K562 (cell line): ENCODE results near the gene CLDN14.

ENCODE experiments used
- CTCF ChIP-seq, 3 experiments: IDR thresholded peaks in 2 of 3; conservative IDR thresholded peaks in 1 of 3; 2 replicates each; pipeline ENCODE4 v1.5.1; 2011 to 2012; ENCODE audit warnings: low read length in 3 of 3, mild to moderate bottlenecking in 3 of 3, control low read depth in 2 of 3, improper control_type of control experiment in 1 of 3, inconsistent platforms in 1 of 3, low read depth in 1 of 3, mixed read lengths in 1 of 3, moderate library complexity in 1 of 3; ENCODE audit not compliant: insufficient read depth in 2 of 3
- DPF2 ChIP-seq: fragments of 450-650 bp; IDR thresholded peaks from 2 replicates; pipeline ENCODE4 v1.6.1; 2016
- FUS ChIP-seq: fragments of 200-400 bp; formaldehyde crosslinking; optimal IDR thresholded peaks from 2 replicates; pipeline ENCODE3; 2017; ENCODE audit warnings: low read depth, low read length
- LCOR ChIP-seq: sonication (generic); formaldehyde crosslinking; IDR thresholded peaks from 2 replicates; pipeline ENCODE4 v1.8.0; 2022; ENCODE audit warnings: mild to moderate bottlenecking, missing genetic modification reagents
- NFYB ChIP-seq: IDR thresholded peaks from 2 replicates; pipeline ENCODE4 v1.6.1; 2011; ENCODE audit warnings: mild to moderate bottlenecking, moderate library complexity; ENCODE audit not compliant: insufficient read length; ENCODE audit errors: extremely low read depth
- POLR2A ChIP-seq: fragments of 450-650 bp; conservative IDR thresholded peaks from 2 replicates; pipeline ENCODE4 v1.6.1; 2016
- SOX6 ChIP-seq: fragments of 450-650 bp; IDR thresholded peaks from 2 replicates; pipeline ENCODE4 v1.6.1; 2014; ENCODE audit warnings: mild to moderate bottlenecking
- TF ChIP-seq, protein P1 (sequence below): fragments of 250-450 bp; sonication (Bioruptor Pico); IDR thresholded peaks from 2 replicates; pipeline ENCODE4 v1.6.1; 2021; ENCODE audit warnings: mild to moderate bottlenecking

DNA sequence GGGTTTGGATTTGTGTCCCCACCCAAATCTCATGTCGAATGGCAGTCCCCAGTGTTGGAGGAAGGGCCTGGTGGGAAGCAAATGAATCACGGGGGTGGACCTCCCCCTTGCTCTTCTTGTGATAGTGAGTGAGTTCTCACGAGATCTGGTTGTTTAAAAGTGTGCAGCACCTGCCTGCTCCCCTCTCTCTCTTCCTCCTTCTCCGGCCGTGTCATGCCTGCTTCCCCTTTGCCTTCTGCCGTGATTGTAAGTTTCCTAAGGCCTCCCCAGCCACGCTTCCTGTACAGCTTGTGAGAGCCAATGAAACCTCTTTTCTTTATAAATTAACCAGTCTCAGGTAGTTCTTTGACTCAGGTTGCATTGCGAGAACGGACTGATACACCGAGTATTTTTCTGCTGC is 15.9 kb downstream of the CLDN14 start:
- no peak for TF ChIP-seq NFYB
- TF ChIP-seq SOX6, result no peak
- TF ChIP-seq DPF2, result no peak
- no peak for TF ChIP-seq CTCF (IDR thresholded peaks at IDR 0.05 in 2 of 3, conservative IDR thresholded peaks at IDR 0.05 in 1 of 3; ENCODE audit: insufficient read depth in 2 of 3, low read depth in 1 of 3, low read length in 3 of 3)
- TF ChIP-seq FUS, result no peak
- no peak for TF ChIP-seq LCOR (CRISPR knock-in tag)
- no peak for TF ChIP-seq POLR2A
- TF ChIP-seq, protein P1, sequence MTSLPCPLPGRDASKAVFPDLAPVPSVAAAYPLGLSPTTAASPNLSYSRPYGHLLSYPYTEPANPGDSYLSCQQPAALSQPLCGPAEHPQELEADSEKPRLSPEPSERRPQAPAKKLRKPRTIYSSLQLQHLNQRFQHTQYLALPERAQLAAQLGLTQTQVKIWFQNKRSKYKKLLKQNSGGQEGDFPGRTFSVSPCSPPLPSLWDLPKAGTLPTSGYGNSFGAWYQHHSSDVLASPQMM (CRISPR knock-in tag), result no peak
